A549 (cell line): ENCODE measurements around the gene NUP188.

ENCODE experiments used
- BHLHE40 ChIP-seq: IDR thresholded peaks from 2 replicates; pipeline ENCODE4 v1.6.1; 2012; ENCODE audit warnings: low read depth, low read length, inconsistent platforms
- EP300 ChIP-seq, 2 experiments: fragments of >200 bp; sonication (Bioruptor Twin); formaldehyde crosslinking; IDR thresholded peaks; 2 replicates in 1 of 2; 3 replicates in 1 of 2; pipeline ENCODE4 v1.6.1; 2016 to 2017
- ESRRA ChIP-seq: fragments of 150-350 bp; IDR thresholded peaks from 2 replicates; pipeline ENCODE4 v1.6.1; 2014; ENCODE audit warnings: mild to moderate bottlenecking, low read length, borderline replicate concordance
- JUN ChIP-seq, 2 experiments: fragments of >200 bp; sonication (Bioruptor Twin); formaldehyde crosslinking; IDR thresholded peaks; 2 replicates in 1 of 2; 3 replicates in 1 of 2; pipeline ENCODE4 v1.6.1; 2016 to 2017
- KDM5A ChIP-seq: fragments of 200-600 bp; sonication (generic); IDR thresholded peaks from 2 replicates; pipeline ENCODE4 v1.6.1; 2016; ENCODE audit warnings: antibody characterized with exemption, mild to moderate bottlenecking
- MAZ ChIP-seq: fragments of 150-350 bp; IDR thresholded peaks from 2 replicates; pipeline ENCODE4 v1.6.1; 2014; ENCODE audit warnings: antibody characterized with exemption, low read depth, low read length, borderline replicate concordance
- POLR2A ChIP-seq: IDR thresholded peaks from 2 replicates; pipeline ENCODE4 v1.6.1; 2012; ENCODE audit warnings: mild to moderate bottlenecking, low read length
- POLR2AphosphoS2 ChIP-seq: conservative IDR thresholded peaks from 2 replicates; pipeline ENCODE4 v1.6.1; 2012; ENCODE audit warnings: low read length, improper control_type of control experiment, inconsistent platforms
- SMC3 ChIP-seq: fragments of >200 bp; sonication (Bioruptor Twin); formaldehyde crosslinking; IDR thresholded peaks from 3 replicates; pipeline ENCODE4 v1.6.1; 2018; ENCODE audit warnings: inconsistent platforms
- TF ChIP-seq, protein P1 (sequence below): fragments of 450-650 bp; IDR thresholded peaks from 2 replicates; pipeline ENCODE4 v1.6.1; 2014; ENCODE audit warnings: antibody characterized with exemption
- TF ChIP-seq, protein P2 (sequence below): fragments of >200 bp; sonication (Bioruptor Twin); formaldehyde crosslinking; IDR thresholded peaks from 3 replicates; pipeline ENCODE4 v1.5.1; 2016
- TF ChIP-seq, protein P3 (sequence below): fragments of 200-600 bp; sonication (generic); IDR thresholded peaks from 2 replicates; pipeline ENCODE4 v1.6.1; 2016; ENCODE audit warnings: antibody characterized with exemption, mild to moderate bottlenecking, moderate library complexity

DNA sequence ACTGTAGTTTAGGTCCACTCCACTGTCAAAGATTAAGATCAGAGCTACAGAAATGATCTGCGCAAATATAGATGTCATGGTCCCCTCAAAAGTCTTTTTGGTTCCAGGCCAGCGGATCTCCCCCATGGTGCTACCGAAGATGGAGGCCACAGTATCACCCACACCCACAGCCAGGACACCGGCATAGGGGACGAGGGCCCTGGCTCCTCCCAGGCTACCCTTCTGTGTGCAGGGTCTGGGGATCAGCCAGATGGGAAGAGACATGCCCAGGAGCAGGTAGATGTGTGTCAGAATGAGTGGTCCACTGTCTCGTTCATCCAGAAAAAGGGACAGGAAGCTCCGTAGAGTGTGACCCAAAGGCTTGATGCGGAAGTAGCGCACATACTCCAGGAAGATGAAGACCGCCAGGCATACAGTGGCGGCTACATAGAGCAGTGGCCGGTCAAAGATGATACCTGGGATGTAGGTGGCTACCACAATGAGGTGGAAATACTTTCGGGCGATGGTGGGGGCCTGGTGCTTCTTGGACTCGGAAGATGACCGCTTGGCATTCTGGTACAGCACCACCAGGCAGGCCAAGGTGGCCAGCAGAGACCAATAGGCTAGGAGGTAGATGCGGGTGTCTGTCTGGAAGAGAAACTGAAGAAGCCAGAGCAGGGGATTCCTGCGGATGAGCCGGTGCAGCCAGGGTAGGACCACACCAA is 1.5 kb upstream of the NUP188 start:
- no peak for TF ChIP-seq MAZ
- TF ChIP-seq KDM5A: no peak
- no peak for TF ChIP-seq POLR2AphosphoS2
- no peak for TF ChIP-seq EP300 (IDR thresholded peaks at IDR 0.05)
- TF ChIP-seq, protein P1, sequence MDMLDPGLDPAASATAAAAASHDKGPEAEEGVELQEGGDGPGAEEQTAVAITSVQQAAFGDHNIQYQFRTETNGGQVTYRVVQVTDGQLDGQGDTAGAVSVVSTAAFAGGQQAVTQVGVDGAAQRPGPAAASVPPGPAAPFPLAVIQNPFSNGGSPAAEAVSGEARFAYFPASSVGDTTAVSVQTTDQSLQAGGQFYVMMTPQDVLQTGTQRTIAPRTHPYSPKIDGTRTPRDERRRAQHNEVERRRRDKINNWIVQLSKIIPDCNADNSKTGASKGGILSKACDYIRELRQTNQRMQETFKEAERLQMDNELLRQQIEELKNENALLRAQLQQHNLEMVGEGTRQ: no peak
- TF ChIP-seq, protein P2, sequence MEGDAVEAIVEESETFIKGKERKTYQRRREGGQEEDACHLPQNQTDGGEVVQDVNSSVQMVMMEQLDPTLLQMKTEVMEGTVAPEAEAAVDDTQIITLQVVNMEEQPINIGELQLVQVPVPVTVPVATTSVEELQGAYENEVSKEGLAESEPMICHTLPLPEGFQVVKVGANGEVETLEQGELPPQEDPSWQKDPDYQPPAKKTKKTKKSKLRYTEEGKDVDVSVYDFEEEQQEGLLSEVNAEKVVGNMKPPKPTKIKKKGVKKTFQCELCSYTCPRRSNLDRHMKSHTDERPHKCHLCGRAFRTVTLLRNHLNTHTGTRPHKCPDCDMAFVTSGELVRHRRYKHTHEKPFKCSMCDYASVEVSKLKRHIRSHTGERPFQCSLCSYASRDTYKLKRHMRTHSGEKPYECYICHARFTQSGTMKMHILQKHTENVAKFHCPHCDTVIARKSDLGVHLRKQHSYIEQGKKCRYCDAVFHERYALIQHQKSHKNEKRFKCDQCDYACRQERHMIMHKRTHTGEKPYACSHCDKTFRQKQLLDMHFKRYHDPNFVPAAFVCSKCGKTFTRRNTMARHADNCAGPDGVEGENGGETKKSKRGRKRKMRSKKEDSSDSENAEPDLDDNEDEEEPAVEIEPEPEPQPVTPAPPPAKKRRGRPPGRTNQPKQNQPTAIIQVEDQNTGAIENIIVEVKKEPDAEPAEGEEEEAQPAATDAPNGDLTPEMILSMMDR: no peak
- no peak for TF ChIP-seq POLR2A
- no peak for TF ChIP-seq BHLHE40
- no peak for TF ChIP-seq ESRRA
- no peak for TF ChIP-seq JUN (IDR thresholded peaks at IDR 0.05)
- TF ChIP-seq, protein P3, sequence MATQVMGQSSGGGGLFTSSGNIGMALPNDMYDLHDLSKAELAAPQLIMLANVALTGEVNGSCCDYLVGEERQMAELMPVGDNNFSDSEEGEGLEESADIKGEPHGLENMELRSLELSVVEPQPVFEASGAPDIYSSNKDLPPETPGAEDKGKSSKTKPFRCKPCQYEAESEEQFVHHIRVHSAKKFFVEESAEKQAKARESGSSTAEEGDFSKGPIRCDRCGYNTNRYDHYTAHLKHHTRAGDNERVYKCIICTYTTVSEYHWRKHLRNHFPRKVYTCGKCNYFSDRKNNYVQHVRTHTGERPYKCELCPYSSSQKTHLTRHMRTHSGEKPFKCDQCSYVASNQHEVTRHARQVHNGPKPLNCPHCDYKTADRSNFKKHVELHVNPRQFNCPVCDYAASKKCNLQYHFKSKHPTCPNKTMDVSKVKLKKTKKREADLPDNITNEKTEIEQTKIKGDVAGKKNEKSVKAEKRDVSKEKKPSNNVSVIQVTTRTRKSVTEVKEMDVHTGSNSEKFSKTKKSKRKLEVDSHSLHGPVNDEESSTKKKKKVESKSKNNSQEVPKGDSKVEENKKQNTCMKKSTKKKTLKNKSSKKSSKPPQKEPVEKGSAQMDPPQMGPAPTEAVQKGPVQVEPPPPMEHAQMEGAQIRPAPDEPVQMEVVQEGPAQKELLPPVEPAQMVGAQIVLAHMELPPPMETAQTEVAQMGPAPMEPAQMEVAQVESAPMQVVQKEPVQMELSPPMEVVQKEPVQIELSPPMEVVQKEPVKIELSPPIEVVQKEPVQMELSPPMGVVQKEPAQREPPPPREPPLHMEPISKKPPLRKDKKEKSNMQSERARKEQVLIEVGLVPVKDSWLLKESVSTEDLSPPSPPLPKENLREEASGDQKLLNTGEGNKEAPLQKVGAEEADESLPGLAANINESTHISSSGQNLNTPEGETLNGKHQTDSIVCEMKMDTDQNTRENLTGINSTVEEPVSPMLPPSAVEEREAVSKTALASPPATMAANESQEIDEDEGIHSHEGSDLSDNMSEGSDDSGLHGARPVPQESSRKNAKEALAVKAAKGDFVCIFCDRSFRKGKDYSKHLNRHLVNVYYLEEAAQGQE: no peak
- no peak for TF ChIP-seq SMC3
